BLaER1 treated with 17β-estradiol and CSF1 and Interleukin-3, amounts not matched to agents 10 nM and 100 nM (cell line): Measurements from ENCODE around the gene SLC16A12.
"Not testable (repeated sequence)": the region's sequence is repeated elsewhere in the genome, so short reads cannot be mapped to it uniquely, and the experiment has no call there.

Experiments used
- H3K27ac ChIP-seq, 11 experiments: shearing (Covaris generic); formaldehyde crosslinking; 2 replicates each; pipeline ENCODE4 v1.8.1; 2022
- H3K27me3 ChIP-seq, 11 experiments: shearing (Covaris generic); formaldehyde crosslinking; 2 replicates each; pipeline ENCODE4 v1.8.1; 2022
- H3K36me3 ChIP-seq, 11 experiments: shearing (Covaris generic); formaldehyde crosslinking; 2 replicates each; pipeline ENCODE4 v1.8.1; 2022
- H3K4me1 ChIP-seq, 10 experiments: shearing (Covaris generic); formaldehyde crosslinking; 2 replicates each; pipeline ENCODE4 v1.8.1; 2022
- H3K4me2 ChIP-seq, 11 experiments: shearing (Covaris generic); formaldehyde crosslinking; 2 replicates each; pipeline ENCODE4 v1.8.1; 2022
- H3K4me3 ChIP-seq, 10 experiments: shearing (Covaris generic); formaldehyde crosslinking; 2 replicates each; pipeline ENCODE4 v1.8.1; 2022
- H3K9ac ChIP-seq, 11 experiments: shearing (Covaris generic); formaldehyde crosslinking; 2 replicates each; pipeline ENCODE4 v1.8.1; 2022
- H3K9me3 ChIP-seq, 11 experiments: shearing (Covaris generic); formaldehyde crosslinking; replicated peaks in 1 of 11; 2 replicates each; pipeline ENCODE4 v1.8.1; 2022
- H4K20me1 ChIP-seq, 11 experiments: shearing (Covaris generic); formaldehyde crosslinking; 2 replicates each; pipeline ENCODE4 v1.8.1; 2022
- Cebpa-rat ChIP-seq, 11 experiments: shearing (Covaris generic); IDR thresholded peaks; 2 replicates each; pipeline ENCODE4 v1.8.1; 2022

SLC16A12 gene

DNA sequence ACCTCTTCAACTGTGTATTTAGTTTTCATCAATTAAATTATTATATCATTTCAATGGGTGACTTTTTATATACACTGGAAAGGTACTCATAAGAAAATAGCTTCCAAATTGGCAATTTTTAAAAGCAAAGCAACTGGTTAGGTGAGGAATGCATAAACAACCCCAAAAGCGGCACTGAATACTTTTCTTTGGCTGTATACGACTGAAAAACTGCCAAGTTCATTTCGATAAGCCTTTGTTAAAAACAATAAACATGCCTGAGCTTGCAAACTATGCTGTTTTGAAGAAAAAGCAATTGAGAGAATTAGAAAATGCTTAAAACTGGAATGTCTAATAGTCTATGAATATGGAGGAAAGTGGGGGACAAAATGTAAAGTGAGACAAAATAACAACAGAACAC lies 2.9 kb downstream of the SLC16A12 start:
- Histone ChIP-seq H3K4me2 (no peak overlapping the region), H3K4me1 (no peaks in the 10 kb centered on the region), H3K9me3 (peaks cover 14 to 27% (median 25%) of the 10 kb centered on the region in 11 experiments), H3K27ac (no peak overlapping the region), H3K36me3 (no peaks in the 10 kb centered on the region), H3K4me3 (no peak overlapping the region), H3K9ac (no peak overlapping the region), H4K20me1 (no peaks in the 10 kb centered on the region), H3K27me3 (no peaks in the 10 kb centered on the region)
- TF ChIP-seq Cebpa-rat (IDR thresholded peaks at IDR 0.05), result no peak

DNA sequence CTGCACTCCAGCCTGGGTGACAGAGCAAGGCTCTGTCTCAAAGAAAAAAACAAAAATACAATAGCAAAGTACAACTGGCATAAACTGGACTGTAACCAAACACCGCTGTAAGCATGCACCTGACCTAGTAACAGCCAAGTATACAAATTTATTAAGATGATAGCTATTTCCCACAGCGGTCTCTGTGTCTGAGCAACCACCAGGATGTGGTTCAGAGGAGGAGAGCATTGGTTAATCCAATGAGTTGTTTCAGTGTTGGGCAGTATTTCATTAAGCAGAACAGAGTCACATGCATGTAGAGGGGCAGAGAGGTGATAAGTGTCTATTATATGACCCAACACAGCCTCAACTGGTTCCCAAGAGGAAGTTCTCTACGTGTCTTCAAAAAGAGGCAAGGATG lies 4.0 kb downstream of the SLC16A12 start:
- Histone ChIP-seq H3K9ac (no peak overlapping the region), H3K9me3 (peaks cover 13 to 23% (median 19%) of the 10 kb centered on the region in 11 experiments), H4K20me1 (no peaks in the 10 kb centered on the region), H3K27me3 (no peaks in the 10 kb centered on the region), H3K4me2 (no peak overlapping the region), H3K36me3 (no peaks in the 10 kb centered on the region), H3K27ac (no peak overlapping the region), H3K4me1 (no peaks in the 10 kb centered on the region), H3K4me3 (no peak overlapping the region)
- no peak for TF ChIP-seq Cebpa-rat (IDR thresholded peaks at IDR 0.05)

DNA sequence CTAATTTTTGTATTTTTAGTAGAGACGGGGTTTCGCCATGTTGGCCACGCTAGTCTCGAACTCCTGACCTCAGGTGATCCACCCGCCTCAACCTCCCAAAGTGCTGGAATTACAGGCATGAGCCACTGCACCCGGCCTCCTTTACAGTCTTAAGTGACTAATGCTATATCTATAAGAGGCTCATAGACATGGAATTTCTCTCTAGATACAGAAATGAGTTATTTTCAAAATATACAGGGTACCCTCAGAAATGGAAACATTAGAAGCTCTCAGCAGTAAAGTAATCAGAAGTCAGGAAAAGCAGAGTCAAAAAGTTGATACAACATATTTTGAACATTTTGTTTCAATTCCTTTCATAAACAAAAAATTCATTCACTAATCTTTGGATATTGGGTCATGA lies 5.7 kb downstream of the SLC16A12 start:
- not testable (repeated sequence) for H3K4me3 ChIP-seq, H3K4me2 ChIP-seq, H4K20me1 ChIP-seq, H3K27me3 ChIP-seq, H3K9me3 ChIP-seq, H3K4me1 ChIP-seq, H3K36me3 ChIP-seq, H3K9ac ChIP-seq, H3K27ac ChIP-seq

GRCh38 chr10:89526358-89526757 lies 9.0 kb downstream of the SLC16A12 start:
- Histone ChIP-seq H3K9me3 (no peaks in the 10 kb centered on the region), H4K20me1 (no peaks in the 10 kb centered on the region), H3K4me1 (no peaks in the 10 kb centered on the region), H3K4me3 (no peak overlapping the region), H3K36me3 (no peaks in the 10 kb centered on the region), H3K27ac (no peak overlapping the region), H3K4me2 (no peak overlapping the region), H3K9ac (no peak overlapping the region), H3K27me3 (no peaks in the 10 kb centered on the region)
- TF ChIP-seq Cebpa-rat (IDR thresholded peaks at IDR 0.05), result no peak

GRCh38 chr10:89525556-89525955 lies 9.8 kb downstream of the SLC16A12 start:
- H3K4me1 ChIP-seq, result no peaks in the 10 kb centered on the region
- TF ChIP-seq Cebpa-rat (IDR thresholded peaks at IDR 0.05), result no peak

GRCh38 chr10:89524279-89524678 lies 11.1 kb downstream of the SLC16A12 start:
- H3K27ac ChIP-seq, result no peak overlapping the region
- H3K4me1 ChIP-seq, result peaks cover 0 to 7% (median 3%) of the 10 kb centered on the region in 10 experiments; a peak in 6 of 20 replicates
- no peaks in the 10 kb centered on the region for H4K20me1 ChIP-seq
- H3K4me3 ChIP-seq, result no peak overlapping the region
- no peaks in the 10 kb centered on the region for H3K27me3 ChIP-seq
- no peaks in the 10 kb centered on the region for H3K36me3 ChIP-seq
- no peak overlapping the region for H3K9ac ChIP-seq
- TF ChIP-seq Cebpa-rat (IDR thresholded peaks at IDR 0.05), result no peak
- no peaks in the 10 kb centered on the region for H3K9me3 ChIP-seq
- no peak overlapping the region for H3K4me2 ChIP-seq

More at GRCh38 chr10:89525556-89525955, 9.8 kb downstream of the SLC16A12 start:
- Histone ChIP-seq H3K4me2 (no peak overlapping the region), H3K9me3 (no peaks in the 10 kb centered on the region), H4K20me1 (no peaks in the 10 kb centered on the region), H3K27me3 (no peaks in the 10 kb centered on the region), H3K9ac (no peak overlapping the region), H3K27ac (no peak overlapping the region), H3K36me3 (no peaks in the 10 kb centered on the region), H3K4me3 (no peak overlapping the region)

DNA sequence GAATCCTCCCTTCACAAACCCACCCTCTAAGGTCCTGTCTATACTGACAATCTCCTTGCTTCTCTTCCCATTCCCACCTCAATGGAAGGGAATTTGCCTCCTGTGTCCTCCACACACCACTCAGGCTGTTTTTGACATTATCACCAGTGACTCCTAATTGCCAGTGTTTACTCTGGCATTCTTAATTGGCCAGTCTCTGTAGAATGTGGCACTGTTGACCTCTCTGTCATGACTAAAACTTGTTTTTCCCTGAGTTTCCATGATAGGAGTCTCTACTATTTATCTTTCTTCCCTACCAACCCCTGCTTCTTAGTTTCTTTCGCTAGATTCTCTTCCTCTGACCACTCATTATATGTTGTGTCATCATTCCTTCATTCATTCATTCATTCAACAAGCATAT lies 12.1 kb downstream of the SLC16A12 start:
- no peak overlapping the region for H3K27ac ChIP-seq
- no peaks in the 10 kb centered on the region for H3K9me3 ChIP-seq
- H3K36me3 ChIP-seq, result no peaks in the 10 kb centered on the region
- H3K4me2 ChIP-seq, result no peak overlapping the region
- peaks cover 0 to 10% (median 6%) of the 10 kb centered on the region in 10 experiments; a peak in 6 of 20 replicates for H3K4me1 ChIP-seq
- H3K4me3 ChIP-seq, result no peak overlapping the region
- H4K20me1 ChIP-seq, result no peaks in the 10 kb centered on the region
- no peaks in the 10 kb centered on the region for H3K27me3 ChIP-seq
- TF ChIP-seq Cebpa-rat (IDR thresholded peaks at IDR 0.05), result no peak
- H3K9ac ChIP-seq, result no peak overlapping the region

DNA sequence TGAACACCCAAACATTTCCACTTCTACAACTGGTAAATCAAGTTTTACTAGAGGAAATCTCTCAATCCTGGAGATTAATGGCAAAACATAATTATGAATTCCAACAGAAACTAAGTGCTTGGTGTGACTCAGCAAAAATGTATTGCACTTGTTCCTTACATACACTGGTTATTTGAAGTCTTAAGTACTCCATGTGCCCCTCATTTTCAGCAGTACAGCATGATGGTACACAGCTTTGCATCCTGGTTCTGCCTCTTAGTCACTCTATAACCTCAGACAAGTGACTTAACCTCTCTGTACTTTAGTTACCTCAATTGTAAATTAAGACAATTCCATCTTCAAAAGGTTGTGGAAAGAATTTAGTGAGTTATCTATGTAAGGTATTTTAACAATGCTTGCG lies 12.9 kb downstream of the SLC16A12 start:
- H3K27me3 ChIP-seq, result no peaks in the 10 kb centered on the region
- TF ChIP-seq Cebpa-rat (IDR thresholded peaks at IDR 0.05), result no peak
- H3K9me3 ChIP-seq, result no peaks in the 10 kb centered on the region
- H3K4me2 ChIP-seq, result no peak overlapping the region
- no peaks in the 10 kb centered on the region for H4K20me1 ChIP-seq
- no peak overlapping the region for H3K9ac ChIP-seq
- H3K27ac ChIP-seq, result no peak overlapping the region
- H3K4me1 ChIP-seq, result peaks cover 0 to 10% (median 6%) of the 10 kb centered on the region in 10 experiments; a peak in 6 of 20 replicates
- H3K36me3 ChIP-seq, result no peaks in the 10 kb centered on the region
- no peak overlapping the region for H3K4me3 ChIP-seq

GRCh38 chr10:89521368-89521767 lies 14.0 kb downstream of the SLC16A12 start:
- H3K4me2 ChIP-seq, result no peak overlapping the region
- H3K9me3 ChIP-seq, result no peaks in the 10 kb centered on the region

GRCh38 chr10:89520706-89521105 lies 14.7 kb downstream of the SLC16A12 start:
- Histone ChIP-seq H3K36me3 (no peaks in the 10 kb centered on the region), H3K27ac (no peak overlapping the region), H3K9ac (no peak overlapping the region), H3K4me1 (peaks cover 0 to 10% (median 6%) of the 10 kb centered on the region in 10 experiments; a peak in 6 of 20 replicates), H3K27me3 (no peaks in the 10 kb centered on the region), H3K9me3 (no peaks in the 10 kb centered on the region), H3K4me3 (no peak overlapping the region), H3K4me2 (no peak overlapping the region), H4K20me1 (no peaks in the 10 kb centered on the region)
- no peak for TF ChIP-seq Cebpa-rat (IDR thresholded peaks at IDR 0.05)

More at GRCh38 chr10:89521368-89521767, 14.0 kb downstream of the SLC16A12 start:
- H3K4me1 ChIP-seq, result peaks cover 0 to 10% (median 6%) of the 10 kb centered on the region in 10 experiments; a peak in 6 of 20 replicates
- H3K27ac ChIP-seq, result no peak overlapping the region
- H3K36me3 ChIP-seq, result no peaks in the 10 kb centered on the region
- H3K27me3 ChIP-seq, result no peaks in the 10 kb centered on the region
- no peak overlapping the region for H3K4me3 ChIP-seq
- no peaks in the 10 kb centered on the region for H4K20me1 ChIP-seq
- no peak overlapping the region for H3K9ac ChIP-seq
- TF ChIP-seq Cebpa-rat (IDR thresholded peaks at IDR 0.05), result no peak
